CD14-positive monocyte (primary cell): Measurements from ENCODE around the gene BASP1. TPM values are rescaled to one million over a fixed set of nuclear protein-coding genes. Genes with fewer than 3 reads are reported as not detected.

Experiments used
- DNase-seq, 3 donors: peaks; one replicate each; pipeline ENCODE4 v3.0.0-alpha.2; 2011 to 2022
- H2AFZ ChIP-seq: 2 replicates; pipeline ENCODE4 v1.6.0; 2012; ENCODE audit warnings: mild to moderate bottlenecking, low read depth, low read length, inconsistent platforms; ENCODE audit not compliant: insufficient read depth, poor library complexity, severe bottlenecking
- H3K27ac ChIP-seq, 2 donors: 1 replicate in 1 of 2; 2 replicates in 1 of 2; pipeline ENCODE4 v1.5.1; 2012 to 2013; ENCODE audit warnings: low read length in 2 of 2, control low read depth in 1 of 2, inconsistent platforms in 1 of 2, low read depth in 1 of 2, mild to moderate bottlenecking in 1 of 2
- H3K27me3 ChIP-seq, 2 donors: one replicate each; pipeline versions ENCODE4 v1.6.0 to v1.6.1; 2011 to 2013; ENCODE audit warnings: low read length in 2 of 2; ENCODE audit not compliant: control insufficient read depth in 2 of 2, insufficient read depth in 2 of 2
- H3K36me3 ChIP-seq, 2 donors: replicated peaks in 1 of 2; 1 replicate in 1 of 2; 2 replicates in 1 of 2; pipeline versions ENCODE4 v1.5.1 to v1.6.1; 2012 to 2013; ENCODE audit warnings: low read length in 2 of 2, control low read depth in 1 of 2, inconsistent platforms in 1 of 2, mild to moderate bottlenecking in 1 of 2; ENCODE audit not compliant: insufficient read depth in 2 of 2, control insufficient read depth in 1 of 2
- H3K4me1 ChIP-seq, 2 donors: 1 replicate in 1 of 2; 2 replicates in 1 of 2; pipeline versions ENCODE4 v1.5.1 to v1.6.1; 2012 to 2013; ENCODE audit warnings: low read length in 2 of 2, control low read depth in 1 of 2, inconsistent platforms in 1 of 2, mild to moderate bottlenecking in 1 of 2, moderate library complexity in 1 of 2; ENCODE audit not compliant: insufficient read depth in 2 of 2, control insufficient read depth in 1 of 2
- H3K4me2 ChIP-seq: replicated peaks from 2 replicates; pipeline ENCODE3; 2012; ENCODE audit warnings: low read length, moderate library complexity, mild to moderate bottlenecking; ENCODE audit not compliant: poor library complexity, severe bottlenecking; ENCODE audit errors: extremely low read depth
- H3K4me3 ChIP-seq, 3 experiments: fragments of 200-600 bp in 1 of 3; sonication (generic) in 1 of 3; replicated peaks in 1 of 3; 1 replicate in 2 of 3; 2 replicates in 1 of 3; pipeline ENCODE4 v1.5.1; 2011 to 2013; ENCODE audit warnings: low read length in 3 of 3, mild to moderate bottlenecking in 3 of 3, control low read depth in 2 of 3, low read depth in 2 of 3, inconsistent platforms in 1 of 3, moderate library complexity in 1 of 3
- H3K79me2 ChIP-seq: 2 replicates; pipeline ENCODE4 v1.6.0; 2012; ENCODE audit warnings: mild to moderate bottlenecking, control low read depth, inconsistent platforms, low read length, moderate library complexity; ENCODE audit not compliant: insufficient read depth
- H3K9ac ChIP-seq: 2 replicates; pipeline ENCODE4 v1.6.0; 2017; ENCODE audit warnings: low read length, mild to moderate bottlenecking; ENCODE audit not compliant: insufficient read depth, poor library complexity, severe bottlenecking
- H3K9me3 ChIP-seq, 2 donors: replicated peaks in 1 of 2; 1 replicate in 1 of 2; 2 replicates in 1 of 2; pipeline versions ENCODE4 v1.5.1 to v1.6.1; 2012 to 2013; ENCODE audit warnings: low read length in 2 of 2, control low read depth in 1 of 2; ENCODE audit not compliant: control insufficient read depth in 1 of 2, insufficient read depth in 1 of 2
- H4K20me1 ChIP-seq: 2 replicates; pipeline ENCODE4 v1.6.0; 2012; ENCODE audit warnings: mild to moderate bottlenecking, low read length, control low read depth, moderate library complexity; ENCODE audit not compliant: insufficient read depth
- H3K27ac Mint-ChIP-seq, 7 donors: one replicate each; pipeline ENCODE4 v1.8.0; 2020; ENCODE audit warnings: mild to moderate bottlenecking in 7 of 7, mixed read lengths in 7 of 7, moderate library complexity in 6 of 7, inconsistent platforms in 2 of 7
- H3K27me3 Mint-ChIP-seq, 3 donors: one replicate each; pipeline ENCODE4 v1.8.0; 2021 to 2022; ENCODE audit warnings: low read depth in 3 of 3, mild to moderate bottlenecking in 3 of 3, mixed read lengths in 3 of 3, moderate library complexity in 3 of 3, inconsistent platforms in 1 of 3
- H3K36me3 Mint-ChIP-seq, 2 donors: one replicate each; pipeline ENCODE4 v1.8.0; 2020; ENCODE audit warnings: mixed read lengths in 2 of 2, inconsistent platforms in 1 of 2, mild to moderate bottlenecking in 1 of 2
- H3K4me1 Mint-ChIP-seq: one replicate; pipeline ENCODE4 v1.8.0; 2020; ENCODE audit warnings: mild to moderate bottlenecking, mixed read lengths
- H3K4me3 Mint-ChIP-seq, 2 donors: one replicate each; pipeline ENCODE4 v1.8.0; 2020; ENCODE audit warnings: mild to moderate bottlenecking in 2 of 2, mixed read lengths in 2 of 2, moderate library complexity in 1 of 2
- H3K9me3 Mint-ChIP-seq, 7 donors: one replicate each; pipeline ENCODE4 v1.8.0; 2020 to 2022; ENCODE audit warnings: mixed read lengths in 7 of 7, mild to moderate bottlenecking in 6 of 7, moderate library complexity in 6 of 7, inconsistent platforms in 2 of 7
- WGBS: methylation state at CpG from one replicate; pipeline ENCODE4 v1.1.5; 2013; ENCODE audit warnings: missing lambda C conversion rate; ENCODE audit not compliant: insufficient coverage; 5-methylcytosine and 5-hydroxymethylcytosine counted together
- intact Hi-C, 2 donors: fragments of 100-400 bp; cut with micrococcal nuclease; formaldehyde crosslinking; loops; one replicate each; pipeline versions ENCODE4 v1.15.0 to v1.15.1; 2023
- polyA plus RNA-seq, 3 donors: library from polyadenylated mRNA; depleted of rRNA in 1 of 3; unstranded in 2 of 3; stranded (reverse) in 1 of 3; fragments of 300-500 nt in 2 of 3; fragments of >200 nt in 1 of 3; fragmentation: Illumina TruSeq in 2 of 3; gene quantifications; 1 replicate in 2 of 3; 2 replicates in 1 of 3; pipeline ENCODE4 v1.2.3, GENCODE V29; 2012 to 2021
- TF ChIP-seq, protein P1 (sequence below): fragments of 200-600 bp; IDR thresholded peaks from one replicate; pipeline ENCODE4 v1.8.0; 2022; ENCODE audit warnings: antibody characterized with exemption, mild to moderate bottlenecking

Gene BASP1
- polyA plus RNA-seq, 3 donors = 23.7 to 61.6 (median 36.6) TPM

DNA sequence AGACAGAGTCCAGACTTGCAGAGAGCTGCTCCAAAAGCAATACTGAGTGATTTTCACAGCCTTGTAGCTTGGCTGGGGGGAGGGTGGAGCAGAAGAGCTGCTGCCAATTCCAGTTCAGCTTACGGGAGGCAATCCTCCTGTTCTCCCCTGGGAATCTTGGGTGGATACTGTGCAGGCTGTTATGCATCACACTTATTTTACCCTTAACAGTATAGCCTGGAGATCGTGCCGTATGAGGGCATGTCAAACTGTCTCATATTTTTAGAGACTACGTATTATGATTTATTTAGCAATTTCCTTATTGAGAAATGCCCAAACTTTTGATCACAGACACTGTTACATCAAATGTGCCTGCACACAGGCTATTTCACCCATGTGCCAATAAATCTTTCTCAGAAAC, 85.2 kb downstream of the BASP1 start:
- Histone ChIP-seq H3K4me3 (peak overlapping the region in 1 of 3 experiments; percentile 41), H3K4me1 (peaks cover 32 to 40% of the 10 kb centered on the region in 2 donors), H3K27me3 (no peaks in the 10 kb centered on the region), H2AFZ (peak overlapping the region; percentile 52), H3K9me3 (no peaks in the 10 kb centered on the region), H3K9ac (no peak overlapping the region), H3K27ac (peak overlapping the region; percentile 15 to 75), H3K79me2 (no peaks in the 10 kb centered on the region), H3K4me2 (peak overlapping the region; percentile 52), H3K36me3 (no peaks in the 10 kb centered on the region), H4K20me1 (no peaks in the 10 kb centered on the region)
- peak overlapping the region; percentile 24 to 60 for H3K4me3 Mint-ChIP-seq
- peak overlapping the region; percentile 73 to 89 (median 82) for H3K27ac Mint-ChIP-seq
- TF ChIP-seq, protein P1, sequence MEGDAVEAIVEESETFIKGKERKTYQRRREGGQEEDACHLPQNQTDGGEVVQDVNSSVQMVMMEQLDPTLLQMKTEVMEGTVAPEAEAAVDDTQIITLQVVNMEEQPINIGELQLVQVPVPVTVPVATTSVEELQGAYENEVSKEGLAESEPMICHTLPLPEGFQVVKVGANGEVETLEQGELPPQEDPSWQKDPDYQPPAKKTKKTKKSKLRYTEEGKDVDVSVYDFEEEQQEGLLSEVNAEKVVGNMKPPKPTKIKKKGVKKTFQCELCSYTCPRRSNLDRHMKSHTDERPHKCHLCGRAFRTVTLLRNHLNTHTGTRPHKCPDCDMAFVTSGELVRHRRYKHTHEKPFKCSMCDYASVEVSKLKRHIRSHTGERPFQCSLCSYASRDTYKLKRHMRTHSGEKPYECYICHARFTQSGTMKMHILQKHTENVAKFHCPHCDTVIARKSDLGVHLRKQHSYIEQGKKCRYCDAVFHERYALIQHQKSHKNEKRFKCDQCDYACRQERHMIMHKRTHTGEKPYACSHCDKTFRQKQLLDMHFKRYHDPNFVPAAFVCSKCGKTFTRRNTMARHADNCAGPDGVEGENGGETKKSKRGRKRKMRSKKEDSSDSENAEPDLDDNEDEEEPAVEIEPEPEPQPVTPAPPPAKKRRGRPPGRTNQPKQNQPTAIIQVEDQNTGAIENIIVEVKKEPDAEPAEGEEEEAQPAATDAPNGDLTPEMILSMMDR = no peak
- peak; percentile 57 to 80 (median 77) for DNase-seq
- peaks cover 33% of the 10 kb centered on the region for H3K4me1 Mint-ChIP-seq
- peaks cover 0 to 3% (median 0%) of the 10 kb centered on the region in 3 donors for H3K27me3 Mint-ChIP-seq
- no CpG with 5 or more reads among the region's 4 CpGs for WGBS
- H3K9me3 Mint-ChIP-seq = peaks cover 0 to 2% (median 0%) of the 10 kb centered on the region in 7 donors
- peaks cover 0 to 6% of the 10 kb centered on the region in 2 donors for H3K36me3 Mint-ChIP-seq
- intact Hi-C loops = loop anchor here (1.0 to 10.0 kb wide), 4 partner anchors 45 to 85 kb away; partner anchors contain the start of gene BASP1 (in 1 of the 2)

DNA sequence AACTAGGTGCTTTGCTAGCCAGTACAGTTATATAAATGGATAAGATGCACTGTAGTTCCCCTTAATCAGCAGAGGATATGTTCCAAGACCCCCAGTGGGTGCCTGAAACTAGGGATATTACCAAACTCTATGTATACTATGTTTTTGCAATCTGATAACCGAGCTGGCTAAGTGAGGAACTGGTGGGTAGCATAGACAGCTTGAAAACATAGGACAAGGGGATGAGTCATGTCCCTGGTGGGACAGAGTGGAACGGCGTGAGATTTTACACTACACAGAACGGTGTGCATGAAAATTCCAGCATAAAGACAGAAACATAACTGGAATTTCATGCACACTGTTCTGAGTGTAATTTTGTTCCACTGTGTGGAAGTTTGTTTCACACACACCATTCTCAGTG, 86.9 kb downstream of the BASP1 start:
- H3K4me1 ChIP-seq = peaks cover 32 to 40% of the 10 kb centered on the region in 2 donors
- TF ChIP-seq, protein P1 = no peak
- WGBS = no CpG with 5 or more reads among the region's 4 CpGs
- Mint-ChIP-seq H3K27me3 (peaks cover 0 to 3% (median 0%) of the 10 kb centered on the region in 3 donors), H3K4me1 (peaks cover 33% of the 10 kb centered on the region), H3K9me3 (peaks cover 0 to 2% (median 0%) of the 10 kb centered on the region in 7 donors), H3K27ac (peak overlapping the region in 4 of 7 donors; percentile 28 to 89 (median 60)), H3K36me3 (peaks cover 0 to 6% of the 10 kb centered on the region in 2 donors), H3K4me3 (no peak overlapping the region)
- no peak overlapping the region for H3K4me2 ChIP-seq
- no peaks in the 10 kb centered on the region for H3K36me3 ChIP-seq
- no peak overlapping the region for H3K4me3 ChIP-seq
- H4K20me1 ChIP-seq = no peaks in the 10 kb centered on the region
- H3K9ac ChIP-seq = no peak overlapping the region
- peak; percentile 37 to 80 (median 63) for DNase-seq
- no peaks in the 10 kb centered on the region for H3K79me2 ChIP-seq
- H3K27me3 ChIP-seq = no peaks in the 10 kb centered on the region
- intact Hi-C loops = loop anchor here (5.0 to 10.0 kb wide), 3 partner anchors 43 to 87 kb away; partner anchors contain the start of gene BASP1 (in 1 of the 2)
- H2AFZ ChIP-seq = no peak overlapping the region
- H3K9me3 ChIP-seq = no peaks in the 10 kb centered on the region
- H3K27ac ChIP-seq = no peak overlapping the region
